PC-3 (cell line): ENCODE data around the gene STUM. TPM values are rescaled to one million over a fixed set of nuclear protein-coding genes. Genes with fewer than 3 reads are reported as not detected.

ENCODE experiments used
- ATAC-seq: fragments of 200-7000 bp; cut with Tn5 transposase; 2 replicates; pipeline ENCODE4 v1.9.1; 2020; ENCODE audit warnings: mild to moderate bottlenecking, moderate library complexity
- BruUV-seq: library from RNA; stranded (reverse); fragments of 400-500 nt; replicated peaks from 2 replicates; lab custom pipeline; 2021; lab: Mats Ljungman, UMichigan
- CTCF ChIA-PET: fragments of 300-600 bp; sonication (Branson Sonifier 250); formaldehyde crosslinking; loops from one replicate; lab custom pipeline; 2022; ENCODE audit warnings: antibody characterized with exemption; lab: Charles Lee
- POLR2A ChIA-PET: fragments of 300-600 bp; sonication (Branson Sonifier 250); formaldehyde crosslinking; loops from one replicate; lab custom pipeline; 2022; ENCODE audit warnings: antibody characterized with exemption; ENCODE audit not compliant: unreplicated experiment; lab: Charles Lee
- DNase-seq: peaks from one replicate; pipeline ENCODE4 v3.0.0-alpha.2; 2015
- H2AFZ ChIP-seq: fragments of 300-600 bp; sonication (generic); 2 replicates; pipeline ENCODE4 v1.6.0; 2016; ENCODE audit warnings: antibody characterized with exemption, low read length
- H3F3A ChIP-seq: fragments of 300-600 bp; sonication (generic); one replicate; pipeline ENCODE4 v1.6.0; 2017; ENCODE audit warnings: antibody characterized with exemption, low read length, control low read depth, mild to moderate bottlenecking; ENCODE audit not compliant: unreplicated experiment
- H3K27ac ChIP-seq: fragments of 300-600 bp; sonication (generic); 2 replicates; pipeline ENCODE4 v1.5.1; 2016; ENCODE audit warnings: mild to moderate bottlenecking, low read length
- H3K27me3 ChIP-seq: fragments of 300-600 bp; sonication (generic); 2 replicates; pipeline ENCODE4 v1.6.1; 2016; ENCODE audit warnings: low read length, mixed read lengths
- H3K36me3 ChIP-seq: fragments of 300-600 bp; sonication (generic); 2 replicates; pipeline ENCODE4 v1.6.1; 2016; ENCODE audit warnings: low read depth, mixed run types, low read length, mixed read lengths
- H3K4me1 ChIP-seq: fragments of 300-600 bp; sonication (generic); 2 replicates; pipeline ENCODE4 v1.5.1; 2016; ENCODE audit warnings: low read length; ENCODE audit not compliant: insufficient read depth
- H3K4me2 ChIP-seq: fragments of 300-600 bp; sonication (generic); 2 replicates; pipeline ENCODE4 v1.6.0; 2016; ENCODE audit warnings: low read length
- H3K4me3 ChIP-seq: fragments of 300-600 bp; sonication (generic); 2 replicates; pipeline ENCODE4 v1.5.1; 2016; ENCODE audit warnings: mild to moderate bottlenecking, low read length, mixed read lengths
- H3K79me2 ChIP-seq: fragments of 300-600 bp; sonication (generic); 2 replicates; pipeline ENCODE4 v1.6.1; 2017; ENCODE audit warnings: low read length, mixed read lengths
- H3K9ac ChIP-seq: fragments of 300-600 bp; sonication (generic); 2 replicates; pipeline ENCODE4 v1.6.0; 2016; ENCODE audit warnings: mild to moderate bottlenecking, low read length
- H3K9me2 ChIP-seq: fragments of 300-600 bp; sonication (generic); replicated peaks from 2 replicates; pipeline ENCODE4 v1.6.1; 2016; ENCODE audit warnings: mixed run types, low read length, mixed read lengths
- H3K9me3 ChIP-seq: fragments of 300-600 bp; sonication (generic); 2 replicates; pipeline ENCODE4 v1.6.1; 2016; ENCODE audit warnings: low read length, mixed read lengths
- H4K20me1 ChIP-seq: fragments of 300-600 bp; sonication (generic); 2 replicates; pipeline ENCODE4 v1.6.1; 2016; ENCODE audit warnings: low read length, mixed read lengths
- CTCF ChIP-seq: fragments of 300-600 bp; sonication (generic); conservative IDR thresholded peaks from 2 replicates; pipeline ENCODE4 v1.5.1; 2017; ENCODE audit warnings: antibody characterized with exemption, low read depth, mild to moderate bottlenecking, low read length
- EZH2 ChIP-seq: fragments of 300-600 bp; sonication (generic); IDR thresholded peaks from one replicate; pipeline ENCODE4 v1.6.1; 2017; ENCODE audit warnings: antibody characterized with exemption, mild to moderate bottlenecking, low read length; ENCODE audit not compliant: unreplicated experiment
- EZH2phosphoT487 ChIP-seq: fragments of 300-600 bp; sonication (generic); IDR thresholded peaks from 2 replicates; pipeline ENCODE4 v1.6.1; 2018; ENCODE audit warnings: mild to moderate bottlenecking, antibody characterized with exemption, low read length, borderline replicate concordance
- intact Hi-C: fragments of 100-400 bp; cut with micrococcal nuclease; formaldehyde crosslinking; loops from 2 replicates; pipeline ENCODE4 v1.9.0; 2023
- total RNA-seq: library from RNA; depleted of rRNA; stranded (reverse); fragments of >200 nt; gene quantifications from 2 replicates; pipeline ENCODE4 v1.2.3, GENCODE V29; 2014

Gene STUM
- total RNA-seq, 1 experiment from 2014 or later: 0.58 TPM

GRCh38 chr1:226533220-226533619 lies 15.3 kb upstream of the STUM start:
- Histone ChIP-seq H3K79me2 (no peaks in the 10 kb centered on the region), H3K4me2 (no peak overlapping the region), H2AFZ (no peak overlapping the region), H3K9ac (no peak overlapping the region), H3K9me2 (no peaks in the 10 kb centered on the region), H3F3A (no peaks in the 10 kb centered on the region), H3K36me3 (no peaks in the 10 kb centered on the region), H3K9me3 (no peaks in the 10 kb centered on the region), H3K4me1 (no peaks in the 10 kb centered on the region), H3K27ac (no peak overlapping the region), H3K4me3 (no peak overlapping the region), H4K20me1 (no peaks in the 10 kb centered on the region), H3K27me3 (peaks cover 15% of the 10 kb centered on the region)
- BruUV-seq: no TSS peak
- POLR2A ChIA-PET: no interaction called here
- ATAC-seq (no peak), DNase-seq (no peak)
- no peak for TF ChIP-seq EZH2
- no peak for TF ChIP-seq EZH2phosphoT487
- TF ChIP-seq CTCF: no peak
- CTCF ChIA-PET: no interaction called here
- intact Hi-C loops: no loop called here

GRCh38 chr1:226534098-226534497 lies 14.5 kb upstream of the STUM start:
- Histone ChIP-seq H3K4me2 (no peak overlapping the region), H3K36me3 (no peaks in the 10 kb centered on the region), H3K9me3 (no peaks in the 10 kb centered on the region), H3K27me3 (peaks cover 17% of the 10 kb centered on the region), H3K79me2 (no peaks in the 10 kb centered on the region), H2AFZ (no peak overlapping the region), H3K9me2 (no peaks in the 10 kb centered on the region), H3F3A (no peaks in the 10 kb centered on the region), H4K20me1 (no peaks in the 10 kb centered on the region), H3K4me1 (no peaks in the 10 kb centered on the region), H3K4me3 (no peak overlapping the region), H3K9ac (no peak overlapping the region), H3K27ac (no peak overlapping the region)
- ATAC-seq (no peak), DNase-seq (no peak)
- CTCF ChIA-PET: no interaction called here
- intact Hi-C loops: no loop called here
- BruUV-seq: no TSS peak
- TF ChIP-seq EZH2 (no peak), EZH2phosphoT487 (no peak), CTCF (no peak)
- POLR2A ChIA-PET: no interaction called here

GRCh38 chr1:226534645-226535044 lies 13.9 kb upstream of the STUM start:
- H3F3A ChIP-seq: no peaks in the 10 kb centered on the region
- DNase-seq: no peak
- no peak for TF ChIP-seq CTCF
- TF ChIP-seq EZH2: no peak
- no peak for TF ChIP-seq EZH2phosphoT487
- H3K9me3 ChIP-seq: no peaks in the 10 kb centered on the region
- H3K27ac ChIP-seq: no peak overlapping the region
- ChIA-PET CTCF (no interaction called here), POLR2A (no interaction called here)
- no peaks in the 10 kb centered on the region for H4K20me1 ChIP-seq
- BruUV-seq: no TSS peak
- H3K9me2 ChIP-seq: no peaks in the 10 kb centered on the region
- no peak overlapping the region for H3K4me3 ChIP-seq
- H3K9ac ChIP-seq: no peak overlapping the region
- ATAC-seq: no peak
- H2AFZ ChIP-seq: no peak overlapping the region
- peaks cover 17% of the 10 kb centered on the region for H3K27me3 ChIP-seq
- H3K4me2 ChIP-seq: no peak overlapping the region
- no peaks in the 10 kb centered on the region for H3K36me3 ChIP-seq
- H3K79me2 ChIP-seq: no peaks in the 10 kb centered on the region
- intact Hi-C loops: no loop called here
- no peaks in the 10 kb centered on the region for H3K4me1 ChIP-seq
